Stimulated activated naive CD8-positive, alpha-beta T cell treated with anti-CD3 and anti-CD28 coated beads, Interleukin-15, Interleukin-2, amounts not matched to agents 100 U/mL and 50 U/mL, for 24 hours (primary cell): ENCODE data around the gene TCTN3.
"Not testable (repeated sequence)": the region's sequence is repeated elsewhere in the genome, so short reads cannot be mapped to it uniquely, and the experiment has no call there.

Experiments
- ATAC-seq: fragments of 150-1000 bp; cut with Tn5 transposase; one replicate; pipeline ENCODE4 v1.10.0; 2021
- DNase-seq: peaks from one replicate; pipeline ENCODE4 v3.0.0; 2021

Gene TCTN3

GRCh38 chr10:95626500-95626899 lies 67.2 kb downstream of the TCTN3 start:
- DNase-seq (no peak), ATAC-seq (no peak)

- not testable (repeated sequence) for ATAC-seq, DNase-seq
Observed at GRCh38 chr10:95620415-95620814, 73.3 kb downstream of the TCTN3 start.

DNA sequence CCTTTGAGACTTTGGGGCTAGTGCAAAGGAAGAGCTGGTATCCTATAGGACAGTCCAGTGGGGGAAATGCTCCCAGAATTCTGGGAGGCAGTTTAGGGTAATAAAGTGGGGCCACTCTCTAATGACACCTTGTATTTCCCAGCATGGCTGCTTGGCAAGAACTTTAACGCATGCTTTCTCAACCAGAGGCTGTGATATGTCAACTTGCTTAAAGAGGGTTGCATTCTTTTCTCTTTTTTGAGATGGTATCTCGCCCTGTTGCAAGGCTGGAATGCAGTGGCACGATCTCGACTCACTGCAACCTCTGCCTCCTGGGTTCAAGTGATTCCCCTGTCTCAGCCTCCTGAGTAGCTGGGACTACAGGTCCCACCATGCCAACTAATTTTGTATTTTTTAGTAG lies 75.6 kb downstream of the TCTN3 start:
- ATAC-seq, result no peak

DNA sequence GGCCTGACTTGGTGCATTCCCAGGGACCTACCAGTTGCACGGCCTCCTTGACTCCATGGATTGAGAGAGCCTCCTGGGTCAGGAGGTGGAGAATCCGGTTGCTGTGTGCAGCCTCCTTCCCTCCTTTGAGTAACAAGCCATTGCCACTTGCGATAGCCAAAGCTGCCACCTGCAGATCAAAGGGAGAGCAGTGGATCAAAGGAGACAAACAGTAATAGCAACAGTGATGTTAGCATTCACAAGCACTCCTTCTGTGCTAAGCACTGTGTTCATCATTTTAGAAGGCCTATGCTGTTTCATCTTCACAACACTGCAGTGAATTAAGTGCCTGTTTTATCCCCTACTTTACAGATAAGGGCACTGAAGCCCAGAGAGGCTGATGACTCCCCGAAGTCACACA lies 77.3 kb downstream of the TCTN3 start:
- ATAC-seq, result no peak
- no peak for DNase-seq

More for the DNA sequence above, 75.6 kb downstream of the TCTN3 start:
- no peak for DNase-seq
